Fibroblast of skin of left quadriceps (primary cell): ENCODE results near the gene CNPY4.

Experiments
- DNase-seq, 2 experiments: peaks; one replicate each; pipeline ENCODE4 v3.0.0-alpha.2; 2013; ENCODE audit warnings: low read depth in 2 of 2

The CNPY4 gene, protein sequence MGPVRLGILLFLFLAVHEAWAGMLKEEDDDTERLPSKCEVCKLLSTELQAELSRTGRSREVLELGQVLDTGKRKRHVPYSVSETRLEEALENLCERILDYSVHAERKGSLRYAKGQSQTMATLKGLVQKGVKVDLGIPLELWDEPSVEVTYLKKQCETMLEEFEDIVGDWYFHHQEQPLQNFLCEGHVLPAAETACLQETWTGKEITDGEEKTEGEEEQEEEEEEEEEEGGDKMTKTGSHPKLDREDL

DNA sequence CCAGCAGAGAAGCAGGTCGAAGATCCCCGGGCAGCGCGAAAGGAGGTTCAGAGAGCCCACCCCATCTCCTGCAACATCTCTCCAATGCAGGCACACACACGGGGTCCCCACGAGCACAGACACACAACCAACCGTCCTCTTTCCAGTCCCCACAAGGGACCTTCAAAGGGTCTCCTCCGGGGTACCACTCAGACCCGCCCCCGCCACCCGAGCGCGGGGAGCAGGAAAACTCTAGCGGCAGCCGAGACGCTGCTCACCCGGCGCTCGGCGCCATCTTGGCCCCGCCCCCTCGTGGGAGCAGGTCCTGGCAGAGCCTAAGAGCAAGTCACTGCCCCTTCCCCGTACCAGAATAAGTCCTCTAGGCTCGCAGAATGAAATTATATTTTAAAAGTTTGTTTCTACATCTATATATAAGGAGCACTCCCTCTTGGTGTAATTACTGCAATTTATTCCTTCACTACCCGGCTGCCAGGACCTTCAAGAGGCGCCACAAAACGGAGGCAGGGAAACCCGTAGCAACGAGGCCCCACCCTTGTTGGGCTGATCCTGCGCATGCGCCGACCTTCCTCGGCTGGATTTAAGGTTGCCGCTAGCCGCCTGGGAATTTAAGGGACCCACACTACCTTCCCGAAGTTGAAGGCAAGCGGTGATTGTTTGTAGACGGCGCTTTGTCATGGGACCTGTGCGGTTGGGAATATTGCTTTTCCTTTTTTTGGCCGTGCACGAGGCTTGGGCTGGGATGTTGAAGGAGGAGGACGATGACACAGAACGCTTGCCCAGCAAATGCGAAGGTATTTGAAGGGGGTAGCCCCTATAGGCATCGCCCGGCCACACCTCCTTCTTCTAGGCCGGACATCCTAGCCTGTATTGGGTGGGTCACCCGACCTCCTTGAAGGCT is at the start of gene CNPY4, which contains the start of gene TAF6:
Gene CNPY4, plus strand, starts transcription at position 563 of the 898 bp plus-strand sequence. Its CDS starts 111 bp downstream, at position 674.
Gene TAF6, minus strand, starts transcription at position 287 of the 898 bp plus-strand sequence. CDS start 5,149 bp downstream, outside the sequence.
- DNase-seq = peak; percentile 87 to 88

DNA sequence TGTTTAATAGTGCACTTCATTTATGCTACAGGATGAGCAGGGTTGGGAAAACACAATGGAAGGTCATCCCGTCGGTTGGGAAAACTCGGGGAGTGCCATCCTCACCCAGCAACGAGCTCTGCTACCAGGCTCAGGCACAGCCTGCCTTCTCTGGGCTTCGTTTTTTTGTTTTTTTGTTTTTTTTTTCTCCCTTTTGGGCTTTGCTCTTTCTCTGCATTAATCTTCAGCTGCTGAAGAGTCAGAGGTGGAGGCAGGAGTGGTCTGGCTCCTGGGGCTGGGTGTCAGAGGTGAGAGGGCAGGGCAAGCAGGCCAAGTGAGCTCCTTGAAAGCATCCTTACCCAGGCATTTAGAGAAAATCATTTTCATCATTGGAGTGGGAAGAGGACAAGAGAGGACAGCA is 49.4 kb upstream of the CNPY4 start:
- no peak for DNase-seq

DNA sequence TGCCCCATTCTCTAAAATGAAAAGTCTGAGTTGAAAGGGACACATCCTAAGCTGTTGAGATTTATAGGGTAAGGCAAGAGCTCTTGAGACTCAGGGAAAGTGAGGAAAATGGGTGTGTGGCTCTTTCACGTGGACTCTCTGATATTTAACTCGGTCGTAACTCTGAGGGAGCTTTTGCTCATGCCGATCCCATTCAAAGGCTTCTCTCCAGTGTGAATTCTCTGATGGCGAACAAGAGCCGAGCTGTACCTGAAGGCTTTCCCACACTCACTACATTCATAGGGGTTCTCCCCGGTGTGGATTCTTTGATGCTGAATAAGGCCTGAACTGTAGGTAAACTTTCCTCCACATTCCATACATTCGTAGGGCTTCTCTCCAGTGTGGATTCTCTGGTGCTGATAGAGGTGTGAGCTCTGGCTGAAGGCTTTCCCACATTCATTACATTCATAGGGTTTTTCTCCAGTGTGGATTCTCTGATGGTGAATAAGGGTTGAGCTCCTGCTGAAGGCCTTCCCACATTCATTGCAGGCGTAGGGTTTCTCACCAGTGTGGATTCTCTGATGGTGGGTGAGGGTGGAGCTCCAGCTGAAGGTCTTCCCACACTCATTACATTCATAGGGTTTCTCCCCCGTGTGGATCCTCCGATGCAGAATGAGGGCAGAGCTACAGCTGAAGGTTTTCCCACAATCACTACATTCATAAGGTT is 48.3 kb upstream of the CNPY4 start:
- DNase-seq = no peak

DNA sequence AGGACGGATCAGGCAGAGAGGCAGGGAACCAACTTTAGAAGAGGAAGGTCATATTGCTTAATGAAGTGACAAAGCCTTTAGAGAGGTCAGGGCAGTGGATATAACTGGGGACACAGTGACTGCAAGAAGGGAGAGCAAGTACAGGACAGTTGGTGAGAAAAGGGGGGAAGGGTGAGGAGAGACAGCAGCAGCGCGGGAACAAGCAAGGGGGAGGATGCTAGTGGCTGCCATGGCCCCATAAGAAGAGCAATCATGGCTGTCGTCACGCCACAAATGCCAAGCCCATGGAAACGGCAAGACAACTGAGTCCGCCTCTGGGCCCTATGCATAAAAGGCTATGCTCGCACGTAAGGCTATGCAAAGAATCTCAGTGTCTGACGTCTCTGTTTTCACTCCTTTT is 47.0 kb upstream of the CNPY4 start:
- no peak for DNase-seq

DNA sequence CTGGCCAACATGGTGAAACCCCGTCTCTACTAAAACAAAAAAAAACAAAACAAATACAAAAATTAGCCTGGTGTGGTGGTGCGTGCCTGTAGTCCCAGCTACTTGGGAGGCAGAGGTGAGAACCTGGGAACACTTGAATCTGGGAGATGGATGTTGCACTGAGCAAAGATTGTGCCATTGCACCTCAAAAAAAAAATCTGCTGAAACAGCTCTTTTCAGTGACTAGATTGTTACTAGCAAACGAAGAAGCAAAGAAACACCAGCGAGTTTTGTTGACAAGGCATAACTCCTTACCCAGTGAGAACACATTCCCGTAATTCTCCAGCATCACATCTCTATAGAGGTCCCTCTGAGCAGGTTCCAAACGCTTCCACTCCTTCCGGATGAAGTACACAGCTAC is 44.6 kb upstream of the CNPY4 start:
- no peak for DNase-seq

DNA sequence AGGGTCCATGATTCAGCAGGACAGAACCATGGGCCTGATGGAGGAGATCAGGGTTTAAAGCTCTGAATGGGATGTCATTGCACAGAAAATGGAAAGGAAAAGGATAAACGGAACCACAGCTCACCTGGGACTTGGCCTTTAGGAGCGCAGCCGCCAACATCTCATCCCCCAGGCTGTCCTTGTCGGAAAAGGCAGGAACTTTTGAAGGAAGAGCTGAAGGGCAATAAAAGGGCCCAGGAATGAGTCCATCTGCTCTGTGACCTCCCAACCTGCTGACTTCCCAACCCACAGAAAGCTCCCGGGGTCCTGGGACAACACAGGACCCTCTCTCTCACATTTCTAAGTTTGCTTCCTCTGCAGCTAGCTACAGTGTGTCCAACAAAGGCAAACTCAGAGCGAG is 44.0 kb upstream of the CNPY4 start:
- DNase-seq = no peak

DNA sequence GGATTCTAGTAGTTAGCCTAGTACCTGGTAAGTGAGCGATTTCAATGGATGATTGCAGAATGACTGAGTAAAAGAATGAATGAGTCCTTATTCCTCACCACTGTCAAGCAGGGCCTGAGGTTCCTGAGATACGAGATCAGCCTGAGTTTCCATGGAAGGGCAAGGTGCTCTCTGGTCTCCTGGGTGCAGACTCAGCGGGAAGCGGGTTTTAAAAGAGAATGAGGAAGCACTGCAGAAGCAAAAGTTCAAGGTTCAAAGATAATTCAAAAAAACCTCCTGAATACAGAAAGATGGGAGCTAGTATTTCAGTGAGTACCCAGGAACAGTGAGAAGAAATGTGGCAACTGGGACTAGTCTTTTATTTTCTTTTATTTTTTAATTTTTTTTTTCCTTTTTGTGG is 42.2 kb upstream of the CNPY4 start:
- DNase-seq = no peak

DNA sequence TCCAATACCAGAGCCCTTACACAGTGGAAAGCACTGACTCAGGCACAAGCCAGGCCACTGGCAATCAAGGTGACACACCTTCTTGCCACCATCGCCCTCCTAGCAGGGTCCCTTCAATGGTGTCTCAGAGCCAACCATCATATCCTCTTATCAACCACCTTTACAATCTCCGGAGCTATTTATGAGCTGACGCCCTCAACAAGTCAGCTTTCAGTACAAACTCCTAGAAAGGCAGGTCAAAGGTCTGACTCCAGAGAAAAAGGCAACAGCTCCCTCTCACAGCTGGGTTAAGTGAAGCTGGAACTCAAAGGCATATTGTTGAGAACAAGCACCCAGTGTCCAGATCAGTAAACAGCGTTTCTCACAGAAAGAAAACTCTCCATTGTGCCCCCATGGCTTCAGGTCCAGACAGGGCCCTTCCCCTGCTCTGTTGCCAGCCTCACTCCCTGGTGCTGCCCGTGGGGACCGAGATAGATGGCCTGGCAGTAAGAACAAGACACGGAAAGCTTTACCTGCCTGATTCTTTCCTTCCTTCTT is 40.3 kb upstream of the CNPY4 start:
- no peak for DNase-seq

DNA sequence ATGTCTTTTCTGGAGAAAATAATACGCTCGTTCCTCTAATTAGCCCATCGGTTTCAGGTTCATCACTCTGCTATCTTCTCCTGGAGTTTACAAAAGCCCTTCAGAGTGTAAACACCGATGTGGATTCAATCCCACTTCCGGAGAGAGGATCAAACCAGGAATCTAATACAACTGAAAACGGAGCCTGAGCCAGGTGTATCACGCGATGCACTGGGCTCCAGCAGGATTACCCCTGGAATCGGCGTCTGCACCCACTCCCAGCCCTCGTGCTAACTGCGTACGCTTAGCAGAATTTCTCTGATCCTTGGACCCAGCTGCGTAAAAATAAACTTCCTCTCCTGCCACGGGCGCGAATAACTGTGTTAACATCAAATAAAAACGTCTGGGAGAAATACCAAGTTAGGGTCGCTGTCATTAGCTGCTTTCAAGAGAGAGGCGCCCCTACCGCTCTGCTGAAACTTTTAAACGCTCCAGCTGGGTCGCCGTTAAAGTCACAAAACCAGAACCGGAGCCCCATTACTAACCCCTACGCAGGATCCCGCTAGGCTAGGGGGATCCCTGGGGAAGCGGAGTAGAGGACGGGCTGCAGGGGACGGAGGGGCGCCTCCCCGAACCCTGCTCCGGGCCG is 38.4 kb upstream of the CNPY4 start:
- no peak for DNase-seq

DNA sequence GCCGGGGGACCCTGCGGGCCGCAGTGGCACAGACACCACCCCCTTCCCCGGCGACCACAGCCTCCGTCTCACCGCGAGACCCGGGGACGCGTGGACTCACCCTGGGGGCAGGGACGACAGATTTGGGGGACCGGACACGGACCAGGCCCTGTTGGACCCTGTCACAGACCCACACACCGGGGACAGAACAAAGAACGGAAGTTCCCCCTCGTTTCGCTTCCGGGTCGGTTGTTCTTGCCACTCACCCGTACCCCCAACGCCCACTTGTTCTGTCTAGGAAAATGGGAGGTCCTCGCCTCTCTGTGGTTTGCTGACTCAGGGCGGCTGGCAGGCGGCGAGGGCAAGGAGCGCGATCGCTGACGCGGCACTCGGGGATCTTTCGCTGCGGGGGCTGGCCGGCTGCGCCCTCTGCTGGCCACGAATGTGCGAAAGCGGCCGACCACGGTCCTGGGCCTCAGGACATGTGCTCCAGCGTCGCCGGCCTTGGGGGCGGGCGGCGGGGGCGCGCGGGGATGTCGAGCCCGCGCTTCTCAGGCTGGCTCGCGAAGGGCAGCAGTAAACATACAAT is 37.8 kb upstream of the CNPY4 start, which contains the start of gene ZNF3:
Gene ZNF3, minus strand, starts transcription at position 189 of the 568 bp plus-strand sequence. CDS start 4,366 bp downstream, outside the sequence.
- peak; percentile 99 for DNase-seq

DNA sequence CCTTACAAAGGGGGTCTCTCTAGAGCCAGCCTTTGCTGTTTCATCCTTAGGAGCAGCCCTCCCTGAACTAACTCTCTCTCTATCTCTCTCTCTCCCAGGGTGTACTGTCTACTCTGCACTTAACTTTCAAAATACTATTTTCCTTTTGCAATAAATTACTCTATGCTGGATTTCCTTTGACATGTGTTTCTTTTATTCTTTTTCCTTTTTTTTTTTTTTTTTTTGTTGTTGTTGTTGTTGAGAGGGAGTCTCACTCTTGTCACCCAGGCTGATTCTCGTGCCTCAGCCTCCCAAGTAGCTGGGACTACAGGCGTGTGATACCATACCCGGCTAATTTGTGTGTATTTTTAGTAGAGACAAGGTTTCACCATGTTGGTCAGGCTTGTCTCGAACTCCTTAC is 36.5 kb upstream of the CNPY4 start:
- DNase-seq = no peak

DNA sequence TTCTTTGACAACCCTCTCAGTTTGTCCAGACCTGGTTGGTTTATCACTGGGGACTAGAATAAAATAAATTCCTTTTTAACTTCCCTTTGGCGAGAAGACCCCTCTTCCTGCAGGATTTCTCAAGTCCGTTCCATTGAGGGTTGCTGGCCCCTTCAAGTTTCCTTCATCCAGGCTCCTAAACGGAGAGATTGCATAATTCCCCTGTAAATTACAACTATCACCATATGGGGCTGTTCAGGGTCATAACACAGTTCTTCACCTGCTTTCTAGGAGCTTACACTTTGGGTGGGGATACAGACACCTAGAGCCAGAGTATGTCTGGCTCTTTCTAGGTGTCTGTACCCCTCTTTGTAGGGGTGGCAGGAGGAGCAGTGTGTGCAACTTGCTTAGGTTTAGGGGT is 33.9 kb upstream of the CNPY4 start:
- DNase-seq = no peak

DNA sequence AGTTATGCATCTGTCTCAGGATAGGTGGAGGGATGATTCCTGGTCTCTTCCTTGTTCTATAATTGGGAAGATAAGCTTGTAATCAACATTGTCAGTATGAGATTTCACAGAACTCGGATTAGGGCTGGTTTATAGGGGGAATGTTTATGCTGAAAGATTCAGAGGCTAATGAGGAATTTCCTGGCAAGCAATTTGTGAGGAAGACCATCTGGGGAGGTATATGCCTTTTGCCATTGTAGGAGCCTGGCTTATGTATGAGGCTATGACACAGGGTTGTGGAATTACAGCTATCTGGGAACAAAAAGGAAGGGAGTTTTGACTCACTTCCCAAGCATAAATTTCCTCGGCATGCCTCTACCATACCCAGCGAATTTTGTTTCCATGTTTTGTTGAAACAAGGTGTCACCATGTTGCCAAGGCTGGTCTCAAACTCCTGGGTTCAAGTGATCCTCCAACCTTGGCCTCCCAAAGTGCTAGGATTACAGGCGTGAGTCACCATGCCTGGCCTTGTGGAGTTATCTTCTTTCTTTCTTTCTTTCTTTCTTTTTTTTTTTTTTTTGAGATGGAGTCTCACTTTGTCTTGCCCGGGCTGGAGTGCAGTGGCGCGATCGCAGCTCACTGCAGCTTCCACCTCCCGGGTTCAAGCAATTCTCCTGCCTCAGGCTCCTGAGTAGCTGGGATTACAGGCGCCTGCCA is 32.2 kb upstream of the CNPY4 start:
- DNase-seq = peak; percentile 99

DNA sequence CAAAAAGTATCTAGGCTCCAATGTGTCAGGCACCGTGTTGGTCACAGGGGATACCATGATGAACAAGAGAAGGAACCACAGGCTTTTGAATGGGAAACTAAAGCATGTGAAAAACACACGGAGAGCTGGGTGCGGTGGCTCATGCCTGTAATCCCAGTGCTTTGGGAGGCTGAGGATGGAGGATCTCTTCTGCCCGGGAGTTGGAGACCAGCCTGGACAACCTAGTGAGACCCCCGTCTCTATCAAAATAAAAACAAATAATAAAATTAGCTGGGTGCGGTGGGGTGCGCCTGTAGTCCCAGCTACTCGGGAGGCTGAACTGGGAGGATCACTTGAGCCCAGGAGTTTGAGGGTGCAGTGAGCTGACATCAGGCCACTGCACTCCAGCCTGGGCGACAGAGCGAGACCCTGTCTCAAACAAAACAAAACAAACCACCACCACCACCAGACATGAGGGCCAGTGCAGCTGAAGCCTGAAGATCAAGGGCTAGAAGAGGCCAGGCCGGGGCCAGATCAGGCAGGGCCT is 31.3 kb upstream of the CNPY4 start:
- DNase-seq = no peak

DNA sequence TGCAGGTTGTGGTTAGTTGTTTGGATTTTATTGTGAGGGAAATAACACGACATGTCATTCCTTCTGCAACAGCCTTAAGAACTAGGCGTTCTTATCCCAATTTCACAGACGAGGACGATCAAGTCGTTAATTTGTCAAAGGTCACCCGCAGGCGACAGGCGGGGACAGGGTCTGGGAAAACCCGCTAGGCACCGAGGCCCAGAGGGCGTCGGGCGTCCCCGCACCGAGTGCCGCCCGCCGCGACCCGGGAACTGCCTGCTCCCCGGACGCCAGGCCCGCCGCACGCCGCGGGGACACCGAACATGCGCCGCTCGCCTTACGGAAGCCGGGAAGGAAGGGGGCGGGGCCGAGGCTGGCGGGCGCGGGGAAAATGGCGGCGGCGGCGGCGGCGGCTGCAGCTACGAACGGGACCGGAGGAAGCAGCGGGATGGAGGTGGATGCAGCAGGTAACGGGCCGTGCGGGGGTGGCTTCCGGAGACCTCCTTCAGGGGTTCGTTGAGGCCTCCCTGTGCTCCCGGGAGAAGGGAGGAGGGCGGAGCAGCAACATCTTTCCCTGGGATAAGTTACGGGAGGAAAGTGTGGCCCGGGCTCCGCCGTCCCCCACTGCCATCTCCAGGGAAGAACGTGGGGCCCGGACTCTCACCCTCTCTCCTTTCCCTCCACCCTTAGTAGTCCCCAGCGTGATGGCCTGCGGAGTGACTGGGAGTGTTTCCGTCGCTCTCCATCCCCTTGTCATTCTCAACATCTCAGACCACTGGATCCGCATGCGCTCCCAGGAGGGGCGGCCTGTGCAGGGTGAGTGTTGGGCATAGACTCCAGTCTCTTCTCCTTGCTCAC is 30.6 kb upstream of the CNPY4 start, which contains the start of gene COPS6:
Gene COPS6, plus strand, starts transcription at position 349 of the 837 bp plus-strand sequence. Its CDS starts 22 bp downstream, at position 371.
- peak; percentile 54 for DNase-seq

DNA sequence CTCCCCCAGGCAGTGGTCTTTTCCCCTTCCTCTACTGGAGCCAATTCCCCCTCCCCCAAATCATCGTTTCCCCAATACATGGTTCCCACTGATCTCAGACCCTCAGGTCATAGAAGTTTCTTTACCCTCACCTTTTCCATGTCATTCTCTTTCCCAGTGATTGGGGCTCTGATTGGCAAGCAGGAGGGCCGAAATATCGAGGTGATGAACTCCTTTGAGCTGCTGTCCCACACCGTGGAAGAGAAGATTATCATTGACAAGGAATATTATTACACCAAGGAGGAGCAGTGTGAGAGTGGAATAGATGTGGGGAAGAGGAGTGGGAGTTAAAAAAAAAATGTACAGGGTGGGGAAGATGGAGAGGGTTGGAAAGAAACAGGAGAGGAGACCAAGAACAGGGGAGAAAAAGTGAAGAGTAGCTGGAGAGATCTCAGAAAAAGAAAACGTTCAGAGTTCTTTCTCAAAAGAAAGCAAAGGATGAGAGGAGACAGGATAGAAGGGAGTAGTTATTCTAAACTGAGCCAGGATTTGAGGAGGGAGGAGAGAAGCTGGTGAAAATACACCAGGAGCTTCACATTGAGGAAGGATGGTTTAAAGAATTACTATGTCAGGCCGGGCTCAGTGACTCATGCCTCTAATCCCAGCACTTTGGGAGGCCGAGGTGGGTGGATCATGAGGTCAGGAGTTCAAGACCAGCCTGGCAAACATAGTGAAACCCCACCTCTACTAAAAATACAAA is 29.8 kb upstream of the CNPY4 start:
- no peak for DNase-seq

DNA sequence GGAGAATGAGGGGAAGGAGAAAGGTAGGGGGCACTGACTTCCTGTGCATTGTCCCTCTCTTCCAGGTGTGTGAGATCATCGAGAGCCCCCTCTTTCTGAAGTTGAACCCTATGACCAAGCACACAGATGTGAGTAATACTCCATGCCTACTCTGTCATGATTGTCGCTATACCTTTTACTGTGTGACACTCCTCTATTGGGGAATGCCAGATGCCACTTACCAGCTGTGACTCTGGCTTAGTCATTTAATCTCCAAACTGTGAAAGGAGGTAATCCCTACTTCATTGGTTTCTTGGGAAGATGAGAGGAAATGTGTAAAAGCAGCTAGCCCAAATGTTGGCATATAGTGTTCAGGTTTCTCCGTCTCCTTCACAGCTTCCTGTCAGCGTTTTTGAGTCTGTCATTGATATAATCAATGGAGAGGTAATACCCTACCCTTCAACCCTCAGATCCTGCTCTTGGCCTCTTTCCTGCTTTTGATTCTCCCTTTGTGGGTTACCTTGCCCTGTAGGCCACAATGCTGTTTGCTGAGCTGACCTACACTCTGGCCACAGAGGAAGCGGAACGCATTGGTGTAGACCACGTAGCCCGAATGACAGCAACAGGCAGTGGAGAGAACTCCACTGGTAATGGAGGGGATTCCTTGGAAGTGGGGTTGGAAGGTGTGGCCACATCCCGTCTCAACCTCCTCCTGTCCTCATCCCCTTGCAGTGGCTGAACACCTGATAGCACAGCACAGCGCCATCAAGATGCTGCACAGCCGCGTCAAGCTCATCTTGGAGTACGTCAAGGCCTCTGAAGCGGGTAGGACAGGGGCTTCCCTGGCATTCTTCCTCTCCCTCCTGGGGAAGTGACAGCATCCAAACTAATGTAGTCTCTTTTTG is 28.7 kb upstream of the CNPY4 start:
- no peak for DNase-seq
